Stimulated activated CD4-positive, alpha-beta T cell treated with anti-CD3 and anti-CD28 coated beads, Interleukin-2, amount 100 ng/mL, for 24 hours (primary cell): ENCODE data around the gene ABHD10.
"Not testable (repeated sequence)": the region's sequence is repeated elsewhere in the genome, so short reads cannot be mapped to it uniquely, and the experiment has no call there.

Experiments used
- DNase-seq, 2 donors: peaks; one replicate each; pipeline ENCODE4 v3.0.0-alpha.2; 2020

The ABHD10 gene

DNA sequence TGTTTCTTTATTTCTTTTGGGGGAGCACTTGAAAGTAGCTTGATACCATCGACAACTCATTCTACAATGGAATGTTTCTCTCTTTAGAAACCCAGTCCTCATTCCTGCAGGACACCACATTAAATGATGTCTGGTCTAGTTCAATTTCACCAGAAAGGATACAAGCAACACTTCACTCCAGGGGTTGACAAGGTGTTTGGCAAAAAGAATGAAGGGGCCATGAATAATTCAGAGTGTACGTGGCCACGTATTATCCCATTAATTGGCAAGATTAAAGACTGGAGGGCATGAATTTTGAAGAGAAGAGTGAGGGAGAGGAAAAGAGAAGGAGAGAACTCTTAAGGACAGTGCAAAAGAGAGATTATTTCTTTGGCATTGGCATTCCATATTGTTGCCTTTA is 56.4 kb downstream of the ABHD10 start:
- DNase-seq, result no peak

DNA sequence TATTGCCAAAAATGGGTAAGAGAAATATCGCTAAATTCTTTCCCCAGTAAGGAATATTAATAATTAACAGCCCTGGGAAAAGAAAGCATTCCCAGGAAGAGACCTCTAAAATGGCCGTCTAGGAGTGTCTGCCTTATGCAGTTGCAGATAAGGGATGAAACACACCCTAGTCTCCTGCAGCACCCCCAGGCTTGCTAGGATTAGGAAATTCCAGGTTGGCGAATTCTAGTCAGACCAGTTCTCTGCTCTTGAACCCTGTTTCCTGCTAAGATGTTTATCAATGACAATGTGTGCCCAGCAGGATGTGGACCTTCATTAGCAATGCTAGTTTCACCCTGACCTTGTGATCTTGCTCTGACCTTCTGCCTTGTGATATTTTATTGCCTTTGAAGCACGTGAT is 58.4 kb downstream of the ABHD10 start:
- DNase-seq, result not testable (repeated sequence)

DNA sequence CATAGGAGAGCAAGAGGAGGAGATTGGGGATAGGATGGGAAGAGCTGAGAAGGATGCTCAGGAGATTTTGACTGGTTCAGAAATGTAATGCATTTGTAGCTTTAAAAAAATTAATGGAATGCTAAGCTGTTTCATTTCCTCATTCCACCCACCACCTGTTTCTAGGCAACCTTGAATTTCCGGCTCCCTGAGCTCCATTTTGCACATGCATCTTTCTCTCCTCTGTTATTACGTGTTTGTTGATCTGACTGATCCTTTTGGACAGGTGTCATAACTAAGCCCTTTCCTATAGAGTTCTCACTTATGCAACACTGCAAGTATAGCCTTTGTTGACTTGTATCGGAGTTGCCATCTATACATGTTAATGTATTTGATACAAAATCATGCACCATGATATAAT is 60.0 kb downstream of the ABHD10 start:
- DNase-seq, result no peak

DNA sequence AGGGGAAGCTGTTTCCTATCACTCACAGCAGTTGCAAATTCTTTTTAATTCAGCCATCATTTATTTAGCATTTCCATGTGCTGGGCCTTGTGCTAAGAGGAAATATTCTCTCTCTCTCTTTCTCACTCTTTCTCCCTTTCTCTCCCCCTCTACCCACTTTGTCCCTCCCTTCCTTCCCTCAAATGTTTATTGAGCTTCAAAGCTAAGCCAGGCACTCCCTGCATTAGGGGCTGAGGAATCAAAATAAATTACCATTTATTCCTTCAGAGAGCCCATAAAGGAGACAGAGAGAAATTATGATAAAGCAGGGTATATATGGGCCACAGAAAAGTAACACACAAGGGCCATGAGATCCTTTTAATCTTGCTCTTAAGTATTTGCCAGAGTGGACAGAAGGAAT is 62.5 kb downstream of the ABHD10 start:
- no peak for DNase-seq

DNA sequence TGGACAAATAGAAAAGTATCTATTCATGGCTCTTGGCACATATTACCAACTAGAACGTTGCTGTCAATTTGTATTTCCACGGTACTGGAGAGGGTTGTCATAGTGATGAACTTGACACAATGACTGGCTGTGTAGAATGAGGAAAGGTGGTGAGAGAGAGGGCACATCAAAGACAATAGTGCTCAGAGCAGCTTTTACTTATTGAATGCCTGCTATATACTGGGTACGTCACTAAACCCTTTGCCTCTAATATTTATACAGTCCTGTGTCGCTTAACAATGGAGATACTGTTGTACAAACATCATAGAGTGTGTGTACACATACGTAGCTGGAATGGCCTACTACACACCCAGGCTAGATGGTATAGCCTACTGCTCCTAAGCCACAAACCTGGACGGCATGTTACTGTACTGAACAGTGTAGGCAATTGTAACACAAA is 64.0 kb downstream of the ABHD10 start:
- no peak for DNase-seq
